Activated CD4-positive, CD25-positive, alpha-beta regulatory T cell treated with anti-CD3 and anti-CD28 coated beads, Interleukin-2, amount 50 U/mL, for 72 hours (primary cell): ENCODE measurements around the gene JKAMP.

ENCODE experiments used
- DNase-seq: peaks from one replicate; pipeline ENCODE4 v3.0.0; 2021

Gene JKAMP

DNA sequence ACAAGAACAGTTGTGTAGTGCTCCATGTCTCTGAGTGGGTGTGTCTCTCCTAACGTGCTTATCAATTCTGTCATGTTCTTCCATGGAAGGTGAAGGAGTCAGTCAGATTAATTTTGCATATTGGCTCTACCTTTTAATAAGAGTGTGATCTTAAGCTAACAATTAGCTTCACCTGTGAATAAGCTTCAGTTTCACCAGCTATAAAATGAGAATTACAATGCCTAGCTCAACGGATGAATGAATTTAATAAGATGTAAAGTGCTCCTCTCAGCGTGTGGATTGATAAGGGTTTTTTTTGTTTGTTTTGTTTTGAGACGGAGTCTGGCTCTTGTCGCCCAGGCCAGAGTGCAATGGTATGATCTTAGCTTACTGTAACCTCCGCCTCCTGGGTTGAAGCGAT, 59.6 kb downstream of the JKAMP start:
- no peak for DNase-seq

DNA sequence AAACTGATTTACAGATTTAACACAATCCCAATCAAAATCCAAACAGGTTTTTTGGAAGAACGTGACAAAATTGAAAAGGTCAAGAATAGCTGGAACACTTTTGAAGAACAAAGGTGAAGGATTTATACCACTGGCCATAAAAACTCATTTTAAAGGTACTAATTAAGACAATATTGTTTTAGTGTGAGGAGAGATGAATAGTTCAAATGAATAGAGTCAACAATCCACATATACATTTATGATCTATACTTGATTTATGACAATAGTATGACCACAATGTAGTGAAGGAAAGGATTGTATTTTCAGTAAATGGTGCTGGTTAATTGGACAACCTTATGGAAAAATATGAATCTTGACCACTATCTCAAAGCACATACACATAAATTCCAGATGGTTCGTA, 63.0 kb downstream of the JKAMP start:
- DNase-seq: no peak
